ENCODE measurements around the gene PAQR5. TPM values are rescaled to one million over a fixed set of nuclear protein-coding genes. Genes with fewer than 3 reads are reported as not detected.
"Not testable (repeated sequence)": the region's sequence is repeated elsewhere in the genome, so short reads cannot be mapped to it uniquely, and the experiment has no call there.

Gene PAQR5
- total RNA-seq, 2 experiments from 2014 or later = not detected

GRCh38 chr15:69443032-69443611 is 144.4 kb downstream of the PAQR5 start:
- no peaks in the 10 kb centered on the region for H3K9me3 ChIP-seq (ENCODE audit: control insufficient read depth in 1 of 2, insufficient read depth in 1 of 2, low read length in 2 of 2)
- ATAC-seq (ENCODE audit: poor library complexity) (no peak), DNase-seq (peak in 1 of 14 experiments; percentile 41)
- Mint-ChIP-seq H3K4me3 (no peak overlapping the region), H3K27me3 (no peaks in the 10 kb centered on the region), H3K36me3 (ENCODE audit: low read depth) (no peaks in the 10 kb centered on the region), H3K4me1 (ENCODE audit: low read depth) (peaks cover 8% of the 10 kb centered on the region), H3K9me3 (no peaks in the 10 kb centered on the region), H3K27ac (no peak overlapping the region)
- no peak for TF ChIP-seq CTCF (IDR thresholded peaks at IDR 0.05)
- no peak overlapping the region for H3K4me3 ChIP-seq (ENCODE audit: low read length)
- H3K27ac ChIP-seq (ENCODE audit: low read depth in 1 of 2, low read length in 2 of 2) = no peak overlapping the region
- ChIA-PET CTCF (interaction anchor here (0.7 to 0.9 kb wide), 2 partner anchors 9 to 11 kb away, joined by 3 read pairs; no protein-coding TSS in a partner anchor), POLR2A (interaction anchor here (1.6 kb wide), 1 partner anchor 10 kb away, joined by 8 read pairs; the partner anchor contains the start of gene RPLP1)
- H3K4me1 ChIP-seq (ENCODE audit: insufficient read depth, low read length) = peaks cover 5% of the 10 kb centered on the region
- no peaks in the 10 kb centered on the region for H3K36me3 ChIP-seq (ENCODE audit: insufficient read depth, low read length)
- intact Hi-C loops (cut with DNase I, micrococcal nuclease) = no loop called here
- no peaks in the 10 kb centered on the region for H3K27me3 ChIP-seq (ENCODE audit: control insufficient read depth in 1 of 2, insufficient read depth in 2 of 2, low read length in 2 of 2)

DNA sequence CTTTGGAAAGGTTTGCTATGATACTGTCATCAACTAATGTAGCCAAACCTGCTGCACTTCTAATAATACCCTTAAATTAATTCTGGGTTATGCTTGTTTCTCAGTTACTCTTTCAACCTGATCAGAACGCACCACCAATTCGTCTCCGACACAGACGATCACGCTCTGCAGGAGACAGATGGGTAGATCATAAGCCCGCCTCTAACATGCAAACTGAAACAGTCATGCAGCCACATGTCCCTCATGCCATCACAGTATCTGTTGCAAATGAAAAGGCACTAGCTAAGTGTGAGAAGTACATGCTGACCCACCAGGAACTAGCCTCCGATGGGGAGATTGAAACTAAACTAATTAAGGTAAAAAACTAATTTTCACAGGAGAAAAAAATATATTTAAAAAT is 146.0 kb downstream of the PAQR5 start:
- H3K4me3 Mint-ChIP-seq = no peak overlapping the region
- peaks cover 8% of the 10 kb centered on the region for H3K4me1 Mint-ChIP-seq (ENCODE audit: low read depth)
- no peaks in the 10 kb centered on the region for H3K9me3 ChIP-seq (ENCODE audit: control insufficient read depth in 1 of 2, insufficient read depth in 1 of 2, low read length in 2 of 2)
- H3K27ac Mint-ChIP-seq = no peak overlapping the region
- DNase-seq (no peak), ATAC-seq (ENCODE audit: poor library complexity) (no peak)
- peaks cover 5% of the 10 kb centered on the region for H3K4me1 ChIP-seq (ENCODE audit: insufficient read depth, low read length)
- intact Hi-C loops (cut with DNase I, micrococcal nuclease) = no loop called here
- H3K9me3 Mint-ChIP-seq = no peaks in the 10 kb centered on the region
- no peak for TF ChIP-seq CTCF (IDR thresholded peaks at IDR 0.05)
- H3K36me3 Mint-ChIP-seq (ENCODE audit: low read depth) = no peaks in the 10 kb centered on the region
- H3K27me3 Mint-ChIP-seq = no peaks in the 10 kb centered on the region
- CTCF ChIA-PET = interaction anchor here (1.9 kb wide), 1 partner anchor 9 kb away, joined by 5 read pairs; no protein-coding TSS in a partner anchor
- POLR2A ChIA-PET = no interaction called here
- H3K4me3 ChIP-seq (ENCODE audit: low read length) = no peak overlapping the region
- no peaks in the 10 kb centered on the region for H3K27me3 ChIP-seq (ENCODE audit: control insufficient read depth in 1 of 2, insufficient read depth in 2 of 2, low read length in 2 of 2)
- no peaks in the 10 kb centered on the region for H3K36me3 ChIP-seq (ENCODE audit: insufficient read depth, low read length)
- no peak overlapping the region for H3K27ac ChIP-seq (ENCODE audit: low read depth in 1 of 2, low read length in 2 of 2)

DNA sequence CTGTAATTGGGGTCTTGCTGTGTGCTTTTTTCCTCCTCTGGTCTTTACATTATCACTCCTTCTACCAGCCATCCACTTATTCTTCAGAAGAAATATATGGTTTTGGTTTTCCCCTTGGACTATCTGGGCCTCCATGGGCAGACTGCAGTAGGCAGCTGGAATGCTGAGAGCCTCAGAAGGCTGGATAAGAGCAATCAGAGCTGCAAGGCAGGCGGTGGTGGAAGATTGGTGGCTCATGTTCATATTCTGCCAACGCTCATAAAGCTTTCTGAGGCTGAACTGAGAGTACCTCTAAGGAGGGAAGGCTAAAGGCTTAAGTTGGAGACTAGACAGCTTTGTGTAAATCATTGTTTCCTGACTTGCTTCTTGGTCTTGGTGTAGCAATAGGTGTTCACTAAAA is 148.2 kb downstream of the PAQR5 start:
- Mint-ChIP-seq H3K9me3 (no peaks in the 10 kb centered on the region), H3K27ac (no peak overlapping the region), H3K36me3 (ENCODE audit: low read depth) (no peaks in the 10 kb centered on the region), H3K27me3 (no peaks in the 10 kb centered on the region), H3K4me3 (no peak overlapping the region), H3K4me1 (ENCODE audit: low read depth) (peaks cover 12% of the 10 kb centered on the region)
- Histone ChIP-seq H3K4me3 (ENCODE audit: low read length) (no peak overlapping the region), H3K4me1 (ENCODE audit: insufficient read depth, low read length) (peaks cover 15% of the 10 kb centered on the region), H3K27me3 (ENCODE audit: control insufficient read depth in 1 of 2, insufficient read depth in 2 of 2, low read length in 2 of 2) (no peaks in the 10 kb centered on the region), H3K9me3 (ENCODE audit: control insufficient read depth in 1 of 2, insufficient read depth in 1 of 2, low read length in 2 of 2) (no peaks in the 10 kb centered on the region), H3K27ac (ENCODE audit: low read depth in 1 of 2, low read length in 2 of 2) (no peak overlapping the region), H3K36me3 (ENCODE audit: insufficient read depth, low read length) (no peaks in the 10 kb centered on the region)
- DNase-seq = no peak
- intact Hi-C loops (cut with DNase I, micrococcal nuclease) = no loop called here
- CTCF ChIA-PET = interaction anchor here (1.1 kb wide), 1 partner anchor 16 kb away, joined by 5 read pairs; no protein-coding TSS in a partner anchor
- POLR2A ChIA-PET = interaction anchor here (0.7 kb wide), 1 partner anchor 16 kb away, joined by 3 read pairs; no protein-coding TSS in a partner anchor
- no peak for TF ChIP-seq CTCF (IDR thresholded peaks at IDR 0.05)
- no peak for ATAC-seq (ENCODE audit: poor library complexity)

GRCh38 chr15:69450221-69450620 is 151.5 kb downstream of the PAQR5 start:
- POLR2A ChIA-PET, H3K4me3 Mint-ChIP-seq: not testable (repeated sequence)
- intact Hi-C loops (cut with DNase I, micrococcal nuclease) = loop anchor here in 1 of 2 experiments (5.0 to 10.0 kb wide), 3 partner anchors 288 to 647 kb away; partner anchors contain the start of genes GLCE and TLE3

More at GRCh38 chr15:69450221-69450620, 151.5 kb downstream of the PAQR5 start:
- H3K9me3 ChIP-seq (ENCODE audit: control insufficient read depth in 1 of 2, insufficient read depth in 1 of 2, low read length in 2 of 2); H3K27ac ChIP-seq (ENCODE audit: low read depth in 1 of 2, low read length in 2 of 2); ATAC-seq (ENCODE audit: poor library complexity); H3K4me3 ChIP-seq (ENCODE audit: low read length); H3K27ac Mint-ChIP-seq; H3K27me3 Mint-ChIP-seq; DNase-seq; H3K9me3 Mint-ChIP-seq; H3K27me3 ChIP-seq (ENCODE audit: control insufficient read depth in 1 of 2, insufficient read depth in 2 of 2, low read length in 2 of 2): not testable (repeated sequence)
- Histone ChIP-seq H3K36me3 (ENCODE audit: insufficient read depth, low read length) (peaks cover 11% of the 10 kb centered on the region), H3K4me1 (ENCODE audit: insufficient read depth, low read length) (peaks cover 34% of the 10 kb centered on the region)
- Mint-ChIP-seq H3K36me3 (ENCODE audit: low read depth) (peaks cover 29% of the 10 kb centered on the region), H3K4me1 (ENCODE audit: low read depth) (peaks cover 33% of the 10 kb centered on the region)
- CTCF ChIA-PET = interaction anchor here (1.4 kb wide), 1 partner anchor 26 kb away, joined by 4 read pairs; no protein-coding TSS in a partner anchor

Measured in CD4-positive, alpha-beta T cell (primary cell).